Stimulated activated CD8-positive, alpha-beta memory T cell treated with anti-CD3 and anti-CD28 coated beads, Interleukin-15, amount 100 ng/mL, for 48 hours (primary cell): ENCODE results near the gene CYP1A2.
"Not testable (repeated sequence)": the region's sequence is repeated elsewhere in the genome, so short reads cannot be mapped to it uniquely, and the experiment has no call there.

Source experiments
- DNase-seq, 2 donors: peaks; one replicate each; pipeline ENCODE4 v3.0.0-alpha.2; 2020; ENCODE audit warnings: low read depth in 2 of 2

The CYP1A2 gene

GRCh38 chr15:74776821-74777768 is 28.4 kb downstream of the CYP1A2 start:
- no peak for DNase-seq

DNA sequence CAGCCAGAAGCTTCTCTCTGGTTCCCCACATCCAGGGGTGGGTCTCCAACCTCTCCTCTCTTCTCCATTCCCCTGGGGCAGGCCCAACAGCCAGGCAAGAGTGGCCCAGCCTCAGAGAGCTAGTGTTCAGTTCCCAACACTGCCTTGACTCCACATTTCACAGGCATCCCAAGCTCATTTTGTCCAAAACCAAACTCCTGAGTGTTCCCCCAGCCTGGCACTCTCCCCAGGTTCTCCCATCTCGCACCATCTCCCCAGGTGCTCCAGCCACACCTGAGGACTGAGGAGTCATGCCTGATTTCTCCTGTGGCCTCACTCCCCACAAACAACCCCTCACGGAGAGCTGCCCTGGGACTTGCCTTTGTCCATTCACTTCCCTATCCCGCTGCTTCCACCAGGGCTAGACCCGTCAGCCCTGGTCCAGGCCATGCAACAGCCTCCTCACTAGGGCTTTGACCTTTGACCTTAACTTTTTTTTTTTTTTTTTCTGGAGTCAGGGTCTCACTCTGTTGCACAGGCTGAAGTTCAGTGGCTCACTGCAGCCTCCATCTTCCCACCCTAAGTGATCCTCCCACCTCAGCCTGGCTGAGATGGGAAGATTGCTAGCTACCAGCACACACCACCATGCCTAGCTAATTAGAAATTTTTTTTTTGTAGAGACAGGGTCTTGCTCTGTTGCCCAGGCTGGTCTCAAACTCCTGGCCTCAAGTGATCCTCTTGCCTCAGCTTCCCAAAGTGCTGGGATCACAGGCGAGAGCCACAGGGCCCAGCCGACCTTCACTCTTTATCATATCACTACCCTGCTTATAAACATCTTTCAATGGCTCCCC is 29.3 kb downstream of the CYP1A2 start:
- no peak for DNase-seq

DNA sequence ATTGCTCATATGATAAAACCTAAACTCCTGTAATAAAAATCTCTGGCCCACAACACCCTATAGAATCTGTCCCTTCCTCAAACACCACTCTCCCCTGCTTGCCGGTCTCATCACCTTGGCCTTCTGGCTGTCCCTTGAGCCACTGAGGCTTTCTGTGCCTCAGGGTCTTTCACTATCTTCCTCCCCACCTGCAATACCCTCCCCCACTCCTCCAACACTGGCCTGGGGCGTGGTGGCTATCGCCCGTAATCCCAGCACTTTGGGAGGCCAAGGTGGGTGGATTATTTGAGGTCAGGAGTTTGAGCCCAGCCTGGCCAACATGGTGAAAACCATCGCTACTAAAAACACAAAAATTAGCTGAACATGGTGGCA is 29.9 kb downstream of the CYP1A2 start:
- DNase-seq: no peak

- no peak for DNase-seq
Observed at GRCh38 chr15:74779162-74779648, 30.6 kb downstream of the CYP1A2 start.

DNA sequence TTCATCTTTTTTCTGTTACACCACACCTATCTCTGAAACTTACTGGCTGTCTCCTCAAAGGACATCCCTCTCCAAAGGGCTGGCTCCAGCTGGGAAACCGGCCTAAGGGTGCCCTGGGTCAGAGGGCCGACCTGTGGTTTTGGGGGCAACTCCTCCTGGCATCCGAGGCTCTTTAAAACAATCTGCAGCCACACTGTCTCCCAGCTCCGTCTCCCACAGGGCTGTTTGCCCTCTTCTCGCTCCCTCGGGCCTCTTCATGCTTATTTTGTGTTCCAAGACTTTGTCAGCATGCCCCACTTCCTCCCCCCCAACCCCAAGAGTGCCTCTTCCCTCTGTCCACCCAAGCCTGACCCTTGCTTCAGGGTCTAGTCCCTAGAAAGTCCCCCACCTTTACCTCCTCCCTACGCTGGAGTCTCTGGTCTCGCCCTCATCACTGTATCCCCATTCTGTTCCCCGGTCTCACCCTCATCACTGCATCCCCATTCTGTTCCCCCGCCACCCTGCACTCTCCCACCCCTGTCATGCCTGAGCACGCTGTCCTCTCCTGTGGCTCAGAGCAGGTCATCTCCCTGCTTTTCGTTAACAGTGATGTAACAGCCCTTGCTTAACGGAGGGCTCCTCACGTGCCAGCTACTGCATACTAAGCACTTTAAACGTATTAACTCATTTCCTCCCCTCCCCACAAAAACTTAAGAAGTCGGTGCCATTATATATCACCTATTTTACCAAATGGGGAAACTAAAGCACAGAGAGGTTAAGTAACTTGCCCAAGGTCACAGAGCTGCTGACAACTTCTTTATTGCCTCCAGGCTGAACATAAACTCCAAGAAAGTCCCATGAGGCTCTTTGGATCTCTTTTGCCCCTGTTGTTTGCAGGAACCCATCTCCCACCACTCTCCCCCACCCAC is 32.1 kb downstream of the CYP1A2 start:
- DNase-seq: no peak

DNA sequence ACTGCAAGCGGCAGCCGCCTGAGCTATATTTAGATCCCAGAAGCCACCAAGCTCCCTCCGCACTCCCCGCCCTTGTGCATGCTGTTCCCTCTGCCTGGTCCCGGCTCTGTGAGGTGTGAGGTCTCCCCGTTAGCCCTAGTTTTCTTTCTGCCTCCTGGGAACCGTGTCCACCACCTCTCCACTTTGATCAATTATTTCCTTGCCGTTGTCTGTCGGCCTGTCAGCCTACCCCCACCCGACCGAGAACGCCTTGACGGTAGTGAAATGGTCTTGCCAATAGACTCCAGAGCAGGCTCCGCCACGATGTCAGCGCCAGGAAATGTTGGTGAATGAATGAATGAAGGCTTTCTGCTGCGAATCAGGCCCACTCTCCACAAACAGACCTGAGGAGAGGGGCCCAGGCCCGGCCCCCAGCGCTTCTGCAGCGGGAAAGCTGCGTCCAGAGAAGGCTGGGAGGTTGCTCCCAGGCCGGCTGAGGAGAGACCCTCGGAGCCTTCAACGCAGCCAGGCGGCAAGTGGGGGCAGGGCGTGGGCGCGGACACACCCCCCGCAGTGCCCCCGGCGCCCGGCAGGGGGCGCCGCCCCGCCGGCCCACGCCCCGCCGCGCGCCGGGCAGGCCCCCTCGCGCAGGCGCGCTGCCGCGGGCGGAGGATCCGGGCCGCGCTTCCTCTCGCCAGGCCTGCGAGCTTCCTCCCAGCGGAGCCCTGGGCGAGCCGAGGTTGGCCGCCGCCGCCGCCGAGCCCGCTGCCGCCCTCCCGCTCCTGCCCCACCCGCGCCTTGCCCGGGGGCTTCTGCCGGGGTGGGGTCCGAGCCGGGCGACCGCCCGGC is 33.0 kb downstream of the CYP1A2 start, which contains the start of gene CSK:
CSK (plus strand) TSS at position 650 of the 828 bp plus-strand sequence. CDS start 16,218 bp downstream, outside the sequence.
- DNase-seq: peak in 1 of 2 donors; percentile 72

- no peak for DNase-seq
Observed at GRCh38 chr15:74782259-74783071, 33.8 kb downstream of the CYP1A2 start.

DNA sequence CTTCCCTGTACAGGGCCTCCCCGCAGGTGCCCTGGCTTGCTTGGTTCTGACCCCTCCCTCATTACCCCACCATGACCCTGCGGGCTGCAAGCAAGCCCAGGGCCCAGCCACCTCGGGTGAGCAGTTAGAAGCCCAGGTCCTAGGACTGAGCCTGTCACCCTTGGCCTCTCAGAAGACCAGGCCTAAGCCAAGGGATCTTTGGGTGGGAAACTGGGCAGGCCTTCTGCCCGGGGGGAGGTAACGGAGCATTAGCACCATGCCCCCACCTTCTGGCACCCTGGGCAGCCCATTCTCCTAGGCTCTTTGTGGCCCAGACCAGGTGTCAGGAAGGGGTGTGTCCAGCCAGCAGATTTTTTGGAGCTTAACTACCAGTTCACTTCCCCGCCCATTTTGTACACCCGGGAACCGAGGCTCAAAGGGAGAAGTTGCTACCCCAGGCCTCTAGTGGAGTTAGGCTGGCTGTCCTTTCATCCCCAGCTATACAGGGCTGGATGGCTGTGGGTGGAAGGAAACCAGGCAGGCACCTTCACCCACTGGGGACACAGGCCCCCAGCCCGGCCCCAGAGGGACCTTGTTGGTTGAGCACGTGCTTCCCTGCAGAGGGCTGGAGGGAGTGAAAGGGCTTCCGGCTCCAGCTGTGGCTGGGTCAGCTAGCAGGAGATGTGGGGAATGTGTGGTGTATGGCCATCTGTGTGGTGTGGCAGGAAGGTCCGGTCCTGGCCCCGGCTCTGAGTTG is 34.6 kb downstream of the CYP1A2 start:
- no peak for DNase-seq

DNA sequence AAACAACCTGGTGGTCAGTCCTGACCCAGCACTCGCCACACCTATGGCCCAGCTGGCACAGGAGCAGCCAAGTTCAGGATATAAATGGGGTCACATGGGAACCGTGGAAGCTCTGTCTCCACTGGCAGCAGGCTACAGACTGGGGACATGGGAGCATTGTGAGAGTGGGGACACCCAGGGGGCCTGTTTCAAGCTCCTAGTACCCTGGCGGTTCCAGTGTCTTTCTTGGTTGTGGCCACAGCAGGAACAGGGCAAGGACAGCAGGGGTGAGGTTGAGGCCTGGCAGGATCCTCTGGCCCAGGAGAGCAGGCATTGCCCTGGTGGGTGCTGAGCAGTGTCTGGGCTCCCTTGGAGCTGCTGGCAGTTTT is 35.1 kb downstream of the CYP1A2 start:
- no peak for DNase-seq

DNA sequence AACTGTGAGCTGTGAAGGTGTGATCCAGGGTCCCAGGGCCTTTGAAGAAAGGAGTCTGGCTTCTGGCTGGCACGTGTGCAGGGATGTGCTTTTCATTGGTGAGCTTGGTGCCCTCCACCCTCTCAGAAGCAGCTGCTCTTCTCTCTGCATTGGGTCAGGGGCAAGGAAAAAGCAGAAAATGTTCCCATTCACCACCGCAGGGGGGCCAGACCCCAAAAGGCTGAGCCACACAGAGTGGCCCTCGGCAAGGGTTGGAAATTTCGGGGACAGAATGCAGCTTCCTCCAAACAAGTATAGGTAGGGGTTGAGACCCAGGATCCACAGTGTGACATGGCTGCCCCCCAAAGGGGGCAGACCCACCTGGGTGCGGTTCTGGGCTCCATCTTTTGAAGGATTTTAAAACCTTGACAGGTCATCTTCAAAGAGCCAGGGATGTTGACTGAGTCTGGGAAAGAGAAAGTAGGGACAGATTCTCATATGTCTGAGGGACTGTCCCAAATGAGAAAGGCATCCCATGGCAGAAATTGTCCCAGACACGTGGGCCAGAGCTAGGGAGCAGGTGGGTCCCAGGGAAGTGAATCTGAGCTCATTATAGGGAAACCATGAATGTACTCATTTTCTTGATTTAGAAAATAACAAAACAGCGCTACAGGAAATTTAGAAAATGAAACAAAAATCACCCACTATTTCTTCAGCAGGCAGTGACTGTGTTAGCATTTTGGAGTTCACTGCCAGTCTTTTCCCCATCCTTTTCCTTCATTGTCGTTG is 36.0 kb downstream of the CYP1A2 start:
- DNase-seq: no peak

- DNase-seq: no peak
Observed at GRCh38 chr15:74785194-74786032, 36.8 kb downstream of the CYP1A2 start.

DNA sequence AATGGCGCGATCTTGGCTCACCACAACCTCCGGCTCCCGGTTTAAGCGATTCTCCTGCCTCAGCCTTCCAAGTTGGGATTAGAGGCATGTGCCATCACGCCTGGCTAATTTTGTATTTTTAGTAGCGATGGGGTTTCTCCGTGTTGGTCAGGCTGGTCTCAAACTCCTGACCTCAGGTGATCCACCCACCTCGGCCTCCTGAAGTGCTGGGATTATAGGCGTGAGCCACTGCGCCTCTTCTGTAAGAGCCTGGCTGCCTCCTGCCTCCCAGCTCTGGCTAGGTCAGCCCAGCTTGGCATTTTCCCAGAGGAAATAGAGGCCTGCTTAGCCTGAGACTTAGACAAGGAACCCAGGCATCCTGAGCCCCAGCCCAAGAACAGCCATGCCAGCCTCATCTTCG is 37.4 kb downstream of the CYP1A2 start:
- not testable (repeated sequence) for DNase-seq

DNA sequence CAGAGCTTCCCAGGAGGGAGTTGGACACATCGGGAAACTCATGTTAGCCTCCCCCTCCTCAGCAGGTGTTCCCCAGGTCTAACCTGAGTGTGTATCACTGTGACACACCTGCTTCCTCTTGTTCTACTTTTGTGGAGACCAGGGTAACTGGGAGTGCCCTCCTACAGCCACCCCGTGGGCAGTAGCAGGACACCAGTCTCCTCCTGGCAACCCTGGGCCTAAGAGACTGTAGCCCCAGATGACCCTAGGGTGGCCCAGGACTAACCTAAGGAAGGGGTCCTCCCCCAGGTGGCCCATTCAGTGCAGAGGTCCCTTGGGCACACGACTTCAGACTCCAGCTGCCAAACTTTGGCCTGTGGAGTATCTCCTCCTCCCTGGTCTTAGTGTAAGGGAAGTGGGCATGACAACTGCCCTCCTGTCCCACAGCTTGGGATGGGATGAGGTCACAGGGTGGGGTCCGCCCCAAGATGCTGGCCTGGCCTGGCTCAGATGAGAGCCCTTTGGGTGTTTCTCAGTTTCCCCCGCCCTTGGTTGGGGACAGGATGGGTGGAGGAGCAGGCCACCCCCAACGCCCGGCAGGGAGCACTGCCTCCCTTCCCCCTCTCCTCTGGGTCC is 38.0 kb downstream of the CYP1A2 start:
- no peak for DNase-seq

GRCh38 chr15:74787251-74788041 is 38.8 kb downstream of the CYP1A2 start:
- DNase-seq: peak; percentile 91 to 92

- DNase-seq: no peak
Observed at GRCh38 chr15:74788042-74788682, 39.5 kb downstream of the CYP1A2 start.
